Aorta (tissue), 5 donors: ENCODE data around the gene IRX6. TPM values are rescaled to one million over a fixed set of nuclear protein-coding genes. Genes with fewer than 3 reads are reported as not detected.
A peak's percentile ranks its signal among the peaks of the same experiment; 100 is the strongest.

Source experiments
- ATAC-seq: fragments of 200-7000 bp; cut with Tn5 transposase; one replicate; pipeline ENCODE4 v1.9.1; 2022; ENCODE audit warnings: moderate library complexity; ENCODE audit not compliant: low FRiP score
- DNase-seq, 2 donors: peaks; one replicate each; pipeline ENCODE4 v3.0.0-alpha.2; 2020
- H3K27ac ChIP-seq, 2 donors: one replicate each; pipeline ENCODE4 v1.5.1; 2013; ENCODE audit warnings: low read length in 2 of 2, mild to moderate bottlenecking in 2 of 2, moderate library complexity in 2 of 2, control low read depth in 1 of 2, inconsistent platforms in 1 of 2, low read depth in 1 of 2
- H3K27me3 ChIP-seq, 2 donors: one replicate each; pipeline ENCODE4 v1.6.1; 2013; ENCODE audit warnings: control low read depth in 1 of 2, low read length in 1 of 2, mild to moderate bottlenecking in 1 of 2, moderate library complexity in 1 of 2; ENCODE audit not compliant: insufficient read depth in 2 of 2, control insufficient read depth in 1 of 2
- H3K36me3 ChIP-seq, 2 donors: one replicate each; pipeline ENCODE4 v1.6.1; 2013; ENCODE audit warnings: control low read depth in 1 of 2, low read length in 1 of 2, mild to moderate bottlenecking in 1 of 2; ENCODE audit not compliant: insufficient read depth in 2 of 2, control insufficient read depth in 1 of 2
- H3K4me1 ChIP-seq, 2 donors: one replicate each; pipeline ENCODE4 v1.6.1; 2013; ENCODE audit warnings: low read length in 2 of 2, control low read depth in 1 of 2, mild to moderate bottlenecking in 1 of 2, moderate library complexity in 1 of 2; ENCODE audit not compliant: insufficient read depth in 2 of 2, control insufficient read depth in 1 of 2
- H3K4me3 ChIP-seq, 2 donors: one replicate each; pipeline ENCODE4 v1.5.1; 2013; ENCODE audit warnings: low read length in 2 of 2, control low read depth in 1 of 2, mild to moderate bottlenecking in 1 of 2
- H3K9me3 ChIP-seq: one replicate; pipeline ENCODE4 v1.6.1; 2013; ENCODE audit warnings: mild to moderate bottlenecking, low read length; ENCODE audit not compliant: control insufficient read depth
- WGBS, 2 donors: extraction: QIAGEN DNeasy Blood & Tissue Kit; methylation state at CpG; one replicate each; pipeline ENCODE4 v1.1.7; 2013; 5-methylcytosine and 5-hydroxymethylcytosine counted together
- intact Hi-C, 2 donors: fragments of 100-400 bp; cut with DNase I; formaldehyde crosslinking; loops; one replicate each; pipeline versions ENCODE4 v1.14.2 to v1.15.0; 2022
- long read RNA-seq, 2 donors: library from polyadenylated mRNA; unstranded; transcript quantifications; one replicate each; pipeline ENCODE4 v2.0.0, GENCODE V29; 2020 to 2021
- polyA plus RNA-seq, 2 donors: library from polyadenylated mRNA; stranded (reverse); fragments of 200-250 nt; gene quantifications; one replicate each; pipeline ENCODE4 v1.2.3, GENCODE V29; 2013
- total RNA-seq, 2 donors: library from RNA; stranded (reverse); fragmentation: NEBNext Ultra II Directional; extraction: Animal tissue kit (Norgen Biotek cat#: 25700); gene quantifications; one replicate each; pipeline ENCODE4 v1.2.1, GENCODE V29; 2021
- donor health status: healthy with polysubstance abuse.
- donor health status: Bipolar disorder and iron deficiency.
- donor health status: DM: no; HTN: no; CAD: no.
- donor health status: DM: no; HTN: no; CAD: no.
- donor health status: DM: yes; HTN: yes; CAD: no.

IRX6 gene
- total RNA-seq, result under 1 TPM; 0.12 to 0.16 TPM
- polyA plus RNA-seq, result not detected
- long read RNA-seq, donor 1, result 0 reads
- long read RNA-seq, donor 2, result 0 reads

DNA sequence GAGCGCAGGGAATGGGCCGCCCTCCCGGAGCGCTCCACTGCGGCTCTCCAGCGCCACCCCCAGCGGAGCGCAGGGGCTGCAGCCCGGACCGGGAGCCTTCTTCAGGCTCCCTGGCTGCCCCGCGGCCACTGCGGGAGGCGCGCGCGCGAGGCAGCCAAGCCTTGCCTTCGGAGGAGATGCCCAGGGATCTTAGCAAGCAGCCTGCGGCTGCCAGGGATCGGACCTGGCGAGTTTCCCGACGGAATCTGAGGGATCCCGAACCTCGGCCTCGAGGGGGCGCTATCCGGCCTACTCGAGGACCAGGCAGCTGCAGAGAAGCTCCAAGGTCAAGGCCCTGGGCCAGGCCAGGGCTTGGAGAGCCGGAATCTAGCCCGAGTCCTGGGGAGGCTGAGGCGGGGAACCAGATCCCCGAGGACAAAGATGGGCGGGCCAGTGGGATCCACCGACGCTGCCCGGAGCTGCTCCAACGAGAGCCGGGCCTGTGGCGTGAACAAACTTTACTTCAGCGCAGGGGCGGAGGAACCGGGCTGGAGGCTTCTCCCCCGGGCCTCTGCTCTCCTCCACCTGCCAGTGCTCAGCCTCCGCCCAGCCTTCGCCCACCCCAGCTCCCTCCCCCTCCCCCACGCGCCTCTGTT is at the start of gene IRX6:
Gene IRX6, plus strand, starts transcription at position 567 of the 635 bp plus-strand sequence. CDS start 889 bp downstream, outside the sequence.
- Histone ChIP-seq H3K4me1 (no peaks in the 10 kb centered on the region), H3K36me3 (no peaks in the 10 kb centered on the region), H3K9me3 (no peaks in the 10 kb centered on the region), H3K4me3 (no peak within 1 kb of the TSS), H3K27ac (no peak within 1 kb of the TSS), H3K27me3 (no peaks in the 10 kb centered on the region)
- ATAC-seq (peak; percentile 58), DNase-seq (peak in 1 of 2 donors; percentile 81)
- 1% methylated on average over 47 to 49 of the region's 49 CpGs for WGBS, 2 donors
- intact Hi-C loops, result no loop called here

GRCh38 chr16:55274391-55274790 is 49.6 kb upstream of the IRX6 start:
- WGBS, 2 donors, result 67 to 76% methylated on average over 5 of the region's 5 CpGs
- no peak for ATAC-seq

DNA sequence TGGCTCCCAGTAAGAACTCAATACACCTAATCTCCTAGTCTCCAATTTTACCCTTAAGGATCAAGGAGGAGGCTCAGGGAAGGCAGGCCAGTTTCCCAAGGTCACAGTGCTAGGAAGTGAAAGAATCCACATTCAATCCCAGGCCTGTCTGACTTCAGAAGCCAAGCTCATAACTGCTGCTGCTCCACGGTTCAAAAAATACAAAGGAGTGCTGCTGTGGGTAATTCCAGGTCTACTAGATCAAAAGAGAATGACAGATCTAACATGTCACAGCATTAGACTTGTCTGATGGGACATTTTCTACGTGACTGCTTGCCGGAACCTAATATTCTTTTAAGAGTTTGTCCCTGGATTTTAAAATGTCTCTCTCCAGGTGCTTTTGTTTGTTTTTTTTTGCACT is 48.8 kb upstream of the IRX6 start:
- Histone ChIP-seq H3K27me3 (no peaks in the 10 kb centered on the region), H3K4me3 (no peak overlapping the region), H3K4me1 (no peaks in the 10 kb centered on the region), H3K9me3 (no peaks in the 10 kb centered on the region), H3K27ac (no peak overlapping the region), H3K36me3 (no peaks in the 10 kb centered on the region)
- no peak for ATAC-seq
- intact Hi-C loops, result no loop called here
- 81 to 84% methylated on average over 3 of the region's 3 CpGs for WGBS, 2 donors
- no peak for DNase-seq

More at GRCh38 chr16:55274391-55274790, 49.6 kb upstream of the IRX6 start:
- no peak overlapping the region for H3K27ac ChIP-seq
- no peak for DNase-seq
- no peaks in the 10 kb centered on the region for H3K4me1 ChIP-seq
- H3K36me3 ChIP-seq, result no peaks in the 10 kb centered on the region
- H3K9me3 ChIP-seq, result no peaks in the 10 kb centered on the region
- intact Hi-C loops, result no loop called here
- H3K4me3 ChIP-seq, result no peak overlapping the region
- H3K27me3 ChIP-seq, result peaks cover 0 to 3% of the 10 kb centered on the region in 2 donors

GRCh38 chr16:55275869-55276268 is 48.1 kb upstream of the IRX6 start:
- ATAC-seq, result no peak
- WGBS, 2 donors, result 83 to 86% methylated on average over 6 of the region's 6 CpGs
- no peak for DNase-seq
- intact Hi-C loops, result no loop called here
- Histone ChIP-seq H3K4me1 (no peaks in the 10 kb centered on the region), H3K36me3 (no peaks in the 10 kb centered on the region), H3K4me3 (no peak overlapping the region), H3K27me3 (no peaks in the 10 kb centered on the region), H3K9me3 (no peaks in the 10 kb centered on the region), H3K27ac (no peak overlapping the region)

GRCh38 chr16:55277536-55277935 is 46.5 kb upstream of the IRX6 start:
- intact Hi-C loops, result no loop called here
- no peak overlapping the region for H3K27ac ChIP-seq
- H3K4me3 ChIP-seq, result no peak overlapping the region
- H3K36me3 ChIP-seq, result no peaks in the 10 kb centered on the region
- H3K9me3 ChIP-seq, result no peaks in the 10 kb centered on the region
- WGBS, 2 donors, result 65 to 86% methylated on average over 1 of the region's 1 CpG
- no peaks in the 10 kb centered on the region for H3K4me1 ChIP-seq
- H3K27me3 ChIP-seq, result no peaks in the 10 kb centered on the region
- ATAC-seq (no peak), DNase-seq (no peak)

DNA sequence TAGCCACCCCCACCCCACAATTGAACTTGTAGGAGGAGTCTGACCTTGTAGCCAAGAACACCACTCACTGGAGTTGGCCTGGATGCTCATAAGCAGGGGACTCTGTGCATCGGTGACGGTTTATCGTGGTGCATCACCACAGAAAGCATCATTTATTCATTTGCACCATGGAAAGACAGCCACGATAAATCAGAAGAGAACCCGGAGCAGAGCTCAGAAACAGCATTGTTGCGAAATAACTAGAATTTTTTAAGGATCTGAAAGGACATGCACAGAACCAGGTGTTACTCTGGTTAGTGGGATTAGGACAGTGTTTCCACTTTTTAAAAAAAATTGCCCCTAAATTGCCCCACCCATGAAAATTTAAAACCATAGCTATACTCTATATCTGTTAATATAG is 44.4 kb upstream of the IRX6 start:
- Histone ChIP-seq H3K4me1 (no peaks in the 10 kb centered on the region), H3K9me3 (no peaks in the 10 kb centered on the region), H3K27me3 (no peaks in the 10 kb centered on the region), H3K36me3 (no peaks in the 10 kb centered on the region), H3K27ac (no peak overlapping the region), H3K4me3 (no peak overlapping the region)
- WGBS, 2 donors, result 83 to 84% methylated on average over 6 of the region's 6 CpGs
- no peak for DNase-seq
- intact Hi-C loops, result no loop called here
- no peak for ATAC-seq

DNA sequence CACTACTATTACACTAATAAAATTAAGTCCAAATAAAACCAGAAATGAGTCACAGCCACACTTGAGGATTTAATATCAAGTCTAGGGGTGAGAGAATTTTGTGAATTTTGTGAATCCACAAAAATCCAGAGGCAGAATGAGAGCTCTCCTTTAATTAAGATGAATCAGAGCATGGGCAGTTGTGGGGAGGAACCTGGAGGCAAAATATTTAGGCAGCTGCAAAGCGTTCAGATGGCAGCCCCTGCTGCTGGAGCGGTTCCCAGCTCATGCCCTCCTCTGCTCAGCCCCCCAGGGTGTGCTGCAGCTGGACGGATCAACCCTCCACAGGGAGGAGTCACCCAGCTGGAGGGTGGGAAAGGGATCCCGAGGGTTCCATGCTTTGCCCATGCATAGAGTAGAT is 43.4 kb upstream of the IRX6 start:
- Histone ChIP-seq H3K4me1 (no peaks in the 10 kb centered on the region), H3K9me3 (no peaks in the 10 kb centered on the region), H3K27me3 (no peaks in the 10 kb centered on the region), H3K4me3 (no peak overlapping the region), H3K27ac (no peak overlapping the region), H3K36me3 (no peaks in the 10 kb centered on the region)
- WGBS, 2 donors, result 18 to 25% methylated on average over 4 of the region's 4 CpGs
- no peak for DNase-seq
- ATAC-seq, result no peak
- intact Hi-C loops, result no loop called here

DNA sequence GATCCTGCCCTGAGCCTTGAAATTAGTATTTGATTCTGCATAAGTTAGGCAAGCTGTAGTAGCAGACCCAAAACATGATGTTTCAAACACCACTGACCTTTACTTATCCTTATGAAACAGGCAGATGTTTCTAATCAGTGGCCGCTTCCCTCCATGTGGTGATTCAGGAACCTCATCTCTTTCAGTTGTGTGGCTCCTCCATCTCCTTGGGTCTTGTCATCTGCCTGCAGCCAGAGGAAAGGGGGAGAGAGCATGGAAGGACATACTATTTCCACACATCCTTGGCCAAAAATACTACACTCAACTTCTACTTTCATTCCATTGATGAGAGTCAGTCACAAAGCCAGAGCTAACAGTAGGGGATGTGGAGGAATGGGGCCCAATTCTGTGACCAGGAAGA is 41.6 kb upstream of the IRX6 start:
- Histone ChIP-seq H3K4me3 (no peak overlapping the region), H3K9me3 (no peaks in the 10 kb centered on the region), H3K27me3 (no peaks in the 10 kb centered on the region), H3K36me3 (no peaks in the 10 kb centered on the region), H3K4me1 (no peaks in the 10 kb centered on the region), H3K27ac (no peak overlapping the region)
- WGBS, 2 donors, result 49 to 61% methylated on average over 1 of the region's 1 CpG
- ATAC-seq (no peak), DNase-seq (no peak)
- intact Hi-C loops, result no loop called here
